NCI-H2107 treated with DMSO at 0.1 percent for 48 hours (cell line): ENCODE measurements around the gene WBP4.
"Not testable (repeated sequence)": the region's sequence is repeated elsewhere in the genome, so short reads cannot be mapped to it uniquely, and the experiment has no call there.

Source experiments
- DNase-seq: peaks from one replicate; lab custom pipeline; 2025; ENCODE audit not compliant: unreplicated experiment; lab: John Stamatoyannopoulos, UW

WBP4 gene

DNA sequence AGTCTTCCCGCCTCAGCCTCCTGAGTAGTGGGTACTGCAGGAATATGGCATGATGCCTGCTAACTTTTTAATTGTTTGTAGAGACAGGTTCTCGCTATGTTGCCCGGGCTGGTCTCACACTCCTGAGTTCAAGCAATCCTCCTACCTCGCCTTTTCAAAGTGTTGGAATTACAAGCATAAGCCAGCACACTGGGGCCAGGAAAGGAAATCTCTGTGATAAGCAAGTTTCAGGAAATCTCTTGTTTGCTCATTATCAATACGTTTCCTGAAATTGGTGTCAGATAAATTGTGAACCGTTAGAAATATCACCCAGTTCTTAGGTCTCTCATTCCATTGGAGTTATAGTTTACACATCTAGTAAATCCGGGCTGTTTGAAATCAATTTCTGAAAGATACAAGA is 14.2 kb downstream of the WBP4 start:
- DNase-seq, result no peak

DNA sequence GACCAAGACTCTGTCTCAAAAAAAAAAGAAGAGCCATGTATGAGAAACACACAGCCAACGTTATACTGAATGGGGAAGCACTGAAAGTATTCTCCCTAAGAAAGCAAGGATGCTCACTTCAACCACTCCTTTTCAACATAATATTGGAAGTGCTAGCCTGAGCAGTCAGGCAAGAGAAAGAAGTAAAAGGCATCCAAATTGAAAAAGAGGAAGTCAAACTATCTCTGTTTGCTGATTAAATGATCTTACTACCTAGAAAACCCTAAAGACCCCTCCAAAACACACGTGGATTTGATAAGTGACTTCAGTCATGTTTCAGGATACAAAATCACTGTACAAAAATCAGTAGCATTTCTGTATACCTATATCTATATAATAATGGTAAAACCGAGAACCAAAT is 16.2 kb downstream of the WBP4 start:
- DNase-seq, result no peak

DNA sequence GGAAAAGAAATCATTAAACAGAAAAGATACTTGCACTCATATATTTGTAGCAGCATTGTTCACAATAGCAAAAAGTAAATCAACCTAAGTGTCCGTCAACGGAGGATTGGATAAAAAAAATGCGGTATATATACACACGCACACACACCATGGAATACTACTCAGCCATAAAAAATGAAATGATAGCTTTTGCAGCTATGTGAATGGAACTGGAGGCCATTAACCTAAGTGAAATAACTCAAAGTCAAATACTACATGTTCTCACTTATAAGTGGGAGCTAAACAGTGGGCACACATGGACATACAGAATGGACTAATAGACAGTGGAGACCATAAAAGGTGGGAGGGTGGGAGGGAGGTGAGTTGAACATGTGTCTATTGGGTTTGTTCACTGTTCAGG is 18.4 kb downstream of the WBP4 start:
- DNase-seq, result no peak

DNA sequence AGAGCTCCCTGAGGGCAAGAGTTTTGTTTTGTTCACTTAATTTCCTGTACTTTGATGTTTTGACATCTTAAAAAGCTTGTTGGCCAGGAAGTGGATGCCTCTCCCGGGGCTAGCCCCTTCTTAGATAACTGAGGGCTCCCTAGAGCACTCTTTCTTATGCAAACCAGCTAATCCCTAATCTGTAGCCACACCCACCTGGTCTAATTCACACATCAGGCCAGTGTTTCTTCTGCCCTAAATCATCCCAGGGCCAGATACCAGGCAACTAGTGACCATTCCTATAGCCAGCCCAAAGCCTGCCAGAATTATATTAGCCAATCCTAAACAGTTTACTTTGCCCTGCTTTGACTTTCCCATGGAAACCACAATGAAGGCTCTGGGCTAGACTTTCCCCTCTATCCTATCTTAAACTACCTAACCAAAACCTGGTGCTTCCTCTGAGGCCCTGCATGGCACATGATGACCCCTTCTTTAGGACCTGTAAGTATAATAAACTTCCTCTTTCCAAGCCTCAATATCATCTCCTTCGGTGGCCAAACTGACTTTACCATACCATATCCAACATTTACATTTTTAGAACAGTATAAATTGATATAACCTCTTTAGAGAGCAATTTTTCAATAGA is 24.8 kb downstream of the WBP4 start:
- DNase-seq, result no peak

DNA sequence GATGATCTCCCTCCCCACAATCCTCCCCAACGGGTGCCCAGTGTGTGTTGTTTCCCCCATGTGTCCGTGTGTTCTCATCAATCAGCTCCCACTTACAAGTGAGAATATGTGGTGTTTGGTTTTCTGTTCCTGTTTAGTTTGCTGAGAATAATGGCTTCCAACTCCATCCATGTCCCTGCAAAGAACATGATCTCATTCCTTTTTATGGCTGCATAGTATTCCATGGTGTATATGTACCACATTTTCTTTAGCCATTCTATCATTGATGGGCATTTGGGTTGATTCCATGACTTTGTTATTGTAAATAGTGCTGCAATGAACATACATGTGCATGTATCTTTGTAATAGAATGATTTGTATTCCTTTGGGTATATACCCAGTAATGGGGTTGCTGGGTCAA is 34.4 kb downstream of the WBP4 start:
- not testable (repeated sequence) for DNase-seq

DNA sequence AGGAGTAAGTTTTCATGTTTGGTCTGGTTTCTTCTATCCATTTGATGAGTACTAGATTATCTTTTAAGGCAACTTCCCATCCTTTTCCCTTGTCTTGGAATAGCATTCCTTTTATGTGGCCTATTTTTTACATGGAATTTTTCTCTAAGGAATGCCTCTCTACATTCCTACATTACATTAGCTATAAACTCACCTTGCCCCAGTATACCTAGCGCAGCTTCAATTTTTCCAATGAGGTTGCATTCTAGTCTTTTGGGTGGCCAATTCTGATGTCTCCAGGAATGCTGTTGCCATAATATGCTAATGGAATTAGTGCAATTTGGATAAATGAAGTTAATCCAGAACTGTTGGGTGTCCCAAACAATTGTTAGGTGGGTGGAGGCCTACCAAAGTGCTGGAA is 37.5 kb downstream of the WBP4 start:
- DNase-seq, result no peak

DNA sequence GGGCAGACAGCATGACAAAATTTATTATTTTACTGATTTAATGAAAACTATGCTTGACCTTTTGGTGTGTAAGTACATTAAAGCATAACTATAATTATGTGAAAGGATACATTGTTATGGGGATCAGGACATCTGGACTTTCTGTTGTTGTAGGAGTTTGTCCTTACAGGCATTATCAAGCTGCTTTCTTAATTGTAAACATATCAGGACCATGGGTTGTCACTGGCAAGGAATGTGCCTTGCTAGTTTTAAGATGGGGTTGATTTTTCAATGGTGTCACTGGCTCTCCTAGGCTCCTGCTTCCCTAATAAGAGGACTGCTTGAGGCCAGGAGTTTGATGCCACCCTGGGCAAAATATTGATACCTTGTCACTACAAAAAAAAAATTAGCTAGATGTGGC is 38.7 kb downstream of the WBP4 start:
- no peak for DNase-seq

DNA sequence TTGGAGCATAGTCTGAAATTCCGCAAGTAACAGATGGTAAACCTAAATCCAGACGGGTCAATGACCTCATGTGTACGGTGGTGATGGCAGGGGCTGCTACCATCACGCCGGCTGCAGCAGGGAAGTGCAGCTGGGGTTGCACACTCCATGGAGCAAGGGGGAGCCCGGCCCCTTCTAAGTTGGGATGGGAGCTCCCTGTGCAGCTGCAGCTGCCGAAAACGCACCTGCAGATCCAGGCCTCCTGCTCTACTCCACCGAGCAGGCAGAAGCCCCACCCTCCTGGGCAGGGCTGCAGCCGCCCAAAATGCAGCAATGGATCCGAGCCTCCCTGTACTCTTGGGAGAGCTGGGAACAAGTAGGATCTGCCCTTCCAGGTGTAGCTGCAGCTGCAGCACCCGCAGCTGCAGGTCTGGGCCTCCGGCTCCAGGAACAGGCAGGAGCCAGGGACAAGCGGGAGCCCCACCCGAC is 45.8 kb downstream of the WBP4 start:
- DNase-seq, result no peak

DNA sequence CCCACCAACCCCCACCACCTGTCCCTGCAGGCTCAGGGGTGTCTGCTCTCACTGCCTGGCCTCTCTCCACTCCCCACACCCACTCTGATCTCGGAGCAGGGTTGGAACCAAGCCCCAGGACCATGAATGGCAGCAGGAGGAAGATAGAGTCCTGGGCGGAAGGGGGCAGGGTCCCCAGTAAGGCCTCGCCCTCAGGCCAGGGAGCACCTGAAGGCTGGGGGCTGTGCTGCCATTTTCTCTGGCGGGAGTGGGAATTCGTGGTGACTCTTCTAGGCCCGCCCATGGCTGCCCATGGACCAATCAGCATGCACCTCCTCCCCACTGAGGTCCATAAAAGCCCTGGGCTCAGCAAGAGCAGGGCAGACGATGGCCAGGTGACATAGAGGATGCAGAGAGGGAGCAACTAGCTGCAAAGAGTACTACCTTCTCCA is 46.3 kb downstream of the WBP4 start:
- DNase-seq, result no peak

DNA sequence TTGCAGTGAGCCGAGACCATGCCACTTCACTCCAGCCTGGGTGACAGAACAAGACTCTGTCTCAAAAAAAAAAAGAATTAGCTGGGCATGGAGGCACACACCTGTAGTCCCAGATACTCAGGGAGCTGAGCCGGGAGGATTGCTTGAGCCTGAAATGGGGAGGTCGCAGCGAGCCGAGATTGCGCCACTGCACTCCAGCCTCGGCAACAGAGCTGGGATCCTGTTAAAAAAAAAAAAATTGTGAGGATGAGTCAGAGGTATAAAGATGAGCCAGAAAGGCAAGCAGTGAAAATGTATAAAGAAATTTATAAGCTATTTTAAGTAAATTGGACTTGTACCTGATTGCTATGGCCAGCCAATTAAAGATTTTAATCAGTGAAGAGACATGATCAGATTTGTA is 50.1 kb downstream of the WBP4 start:
- DNase-seq, result no peak

DNA sequence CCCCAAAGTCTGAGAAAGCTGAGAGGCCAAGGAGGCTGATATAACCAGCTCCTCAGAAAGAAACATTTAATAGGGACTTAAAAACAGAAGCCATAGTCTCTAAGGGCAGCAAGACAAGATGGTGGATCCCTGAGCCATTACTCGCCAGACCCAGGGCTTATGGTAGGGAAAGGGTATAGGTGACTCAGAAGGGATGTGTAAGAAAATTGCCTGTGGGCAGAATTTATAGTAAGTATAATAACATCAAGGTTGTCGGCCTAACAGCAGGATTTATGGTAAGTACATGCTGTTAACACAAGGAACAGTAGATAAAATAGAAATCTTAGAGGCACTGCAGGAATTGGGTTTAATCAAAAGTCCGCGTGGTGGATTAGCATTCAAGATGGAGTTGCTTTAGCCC is 56.6 kb downstream of the WBP4 start:
- no peak for DNase-seq

DNA sequence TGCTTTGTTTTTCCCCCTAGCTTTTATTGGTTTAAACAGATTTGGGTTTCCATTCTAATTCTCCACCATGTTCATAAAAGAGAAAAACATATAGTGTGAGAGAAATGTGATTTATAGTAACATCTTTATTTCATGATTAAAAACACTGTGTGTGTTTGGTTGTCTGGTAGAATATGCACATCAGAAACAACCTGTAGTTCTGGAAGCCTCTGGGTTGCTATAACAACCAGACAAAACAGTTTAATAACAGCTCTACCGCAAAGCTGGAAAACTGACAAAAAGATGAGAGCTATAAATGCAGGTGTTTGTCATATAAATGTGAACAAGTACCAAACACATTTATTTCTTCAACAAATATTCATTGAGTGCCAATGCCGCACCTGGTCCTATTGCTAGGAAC is 61.5 kb downstream of the WBP4 start:
- DNase-seq, result no peak

DNA sequence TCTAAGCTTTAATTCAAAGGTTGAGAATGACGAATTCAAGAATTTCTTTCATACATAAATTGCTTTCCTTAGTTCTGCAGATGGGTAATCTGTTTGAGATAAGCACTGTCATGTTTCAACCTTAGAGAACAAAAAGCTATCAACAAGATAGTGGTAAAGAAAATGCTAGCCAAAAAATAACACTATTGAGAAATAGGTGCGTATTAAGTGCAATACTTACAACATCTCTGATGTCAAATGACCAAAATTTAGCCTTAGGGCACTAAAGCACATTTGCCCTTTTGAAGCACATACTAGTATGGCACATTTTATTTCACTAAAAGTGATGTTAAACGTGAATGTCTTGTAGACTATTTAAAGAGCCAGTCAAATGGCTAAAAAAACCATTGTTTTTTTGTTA is 66.4 kb downstream of the WBP4 start:
- no peak for DNase-seq

DNA sequence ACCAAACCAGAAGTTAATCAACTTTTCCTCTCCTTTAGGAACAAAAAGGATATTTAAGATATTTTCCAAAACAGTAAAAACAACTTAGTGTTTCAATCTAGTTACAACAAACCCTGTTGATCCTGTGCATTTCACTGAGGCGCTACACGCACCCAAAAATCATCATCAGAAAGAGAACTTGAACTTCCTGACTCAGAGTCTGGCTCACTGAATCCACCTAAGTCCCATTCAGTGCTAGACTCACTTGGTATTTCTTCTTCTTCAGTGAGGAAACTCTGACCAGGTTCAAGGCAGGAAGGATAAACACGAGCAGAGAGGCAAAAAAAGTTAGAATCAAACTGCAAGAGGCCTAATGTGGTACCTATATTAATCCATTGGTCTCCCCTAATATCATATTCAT is 69.0 kb downstream of the WBP4 start:
- no peak for DNase-seq

DNA sequence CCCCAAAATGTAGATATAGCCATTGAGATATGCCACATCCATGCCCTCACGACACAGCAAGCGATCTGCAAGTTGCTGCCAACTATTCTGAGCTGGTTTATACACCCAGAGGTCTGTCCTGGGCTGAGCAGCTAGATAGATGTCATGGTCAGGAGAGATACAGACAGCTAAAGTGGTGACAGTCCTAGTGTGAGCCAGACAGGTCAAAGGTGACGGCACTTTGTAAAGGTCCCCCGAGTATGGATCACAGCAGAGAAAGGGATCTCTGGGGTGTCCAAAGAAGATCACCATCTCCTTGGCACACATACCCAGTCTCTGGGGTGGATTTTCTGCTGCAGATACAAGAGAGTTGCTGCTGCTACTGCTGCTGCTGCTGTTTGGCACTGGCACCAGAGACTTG is 69.9 kb downstream of the WBP4 start:
- not testable (repeated sequence) for DNase-seq

DNA sequence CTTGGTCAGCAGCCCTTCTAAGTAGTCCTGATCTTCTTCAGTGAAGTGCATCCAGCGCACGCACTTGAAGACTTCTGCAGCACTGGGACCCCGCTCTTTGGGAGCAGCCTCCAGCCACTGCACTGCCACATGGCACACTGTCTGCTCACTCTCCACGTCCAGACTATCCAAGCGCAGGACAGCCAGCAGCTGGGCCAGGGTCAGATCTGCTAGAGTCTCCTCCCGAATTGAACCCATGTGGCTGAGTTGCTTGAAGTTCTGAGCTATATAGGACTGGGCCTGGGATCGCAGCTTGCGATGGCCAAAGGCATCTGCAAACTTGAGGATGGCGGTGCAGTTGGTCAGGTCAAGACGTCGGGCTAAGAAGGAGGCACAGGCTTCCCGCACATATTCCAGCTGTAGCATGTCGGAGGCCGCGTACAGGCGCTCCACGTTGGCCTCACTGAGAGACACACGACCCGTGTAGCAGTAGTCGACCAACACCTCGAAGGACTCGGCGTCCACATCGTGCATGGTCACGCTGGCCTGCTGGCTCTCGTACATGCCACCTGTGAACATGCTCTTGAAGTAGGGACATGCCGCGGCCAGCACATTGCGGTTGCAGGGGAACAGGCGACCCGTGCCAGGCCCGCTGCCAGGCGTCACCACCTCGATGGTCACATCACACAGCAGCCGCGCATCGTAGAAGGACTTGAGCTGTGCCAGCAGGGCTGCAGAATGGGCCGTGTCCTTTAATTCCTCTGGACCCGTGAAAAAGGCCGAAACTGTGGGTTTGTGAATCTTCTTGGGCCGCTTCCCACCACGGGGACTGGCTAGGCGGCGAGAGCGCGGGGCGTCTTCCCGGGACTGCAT is 70.6 kb downstream of the WBP4 start:
- DNase-seq, result not testable (repeated sequence)

DNA sequence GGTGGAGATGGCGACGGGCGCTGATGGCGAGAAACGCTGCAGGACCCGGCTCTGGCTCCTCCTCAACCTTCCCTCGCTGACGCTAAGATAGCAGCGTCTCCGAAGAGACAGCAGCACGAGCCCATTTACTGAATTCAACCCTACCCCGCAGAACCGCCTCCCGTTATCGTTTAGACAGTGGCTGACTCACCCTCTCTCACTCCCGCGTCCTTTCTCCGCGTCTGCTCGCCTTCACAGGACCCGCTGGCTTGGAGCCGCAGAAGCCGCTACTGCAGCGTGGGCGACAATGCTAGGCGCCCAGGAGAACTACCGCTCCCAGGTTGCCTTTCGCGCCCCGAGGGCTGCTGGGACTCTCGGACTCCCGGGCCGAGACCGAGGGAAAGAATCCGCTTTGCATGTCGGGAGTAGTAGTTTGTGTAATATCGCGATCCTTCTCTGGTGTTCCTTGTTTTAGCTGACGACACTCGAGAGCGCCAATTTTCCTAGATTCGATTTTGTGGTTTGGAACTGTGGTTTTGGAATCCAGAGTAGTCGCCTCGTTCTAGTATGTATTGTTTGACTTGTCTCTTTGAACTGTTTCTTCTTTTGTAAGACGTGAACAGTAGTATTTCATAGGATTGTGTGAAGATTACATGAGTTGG is 71.3 kb downstream of the WBP4 start, which contains the start of gene KBTBD6:
TSS of gene KBTBD6 (minus strand) at position 291 of the 641 bp plus-strand sequence. CDS start 291 bp downstream, outside the sequence.
- peak; percentile 97 for DNase-seq
